Endothelial cell of umbilical vein (primary cell): ENCODE results near the gene ST6GALNAC6.

Source experiments
- CTCF ChIP-seq, 2 donors: IDR thresholded peaks; 1 replicate in 1 of 2; 2 replicates in 1 of 2; pipeline ENCODE4 v1.5.1; 2011; ENCODE audit warnings: low read length in 2 of 2, mild to moderate bottlenecking in 2 of 2, moderate library complexity in 2 of 2, control low read depth in 1 of 2, inconsistent platforms in 1 of 2, low read depth in 1 of 2; ENCODE audit not compliant: insufficient read depth in 1 of 2; ENCODE audit errors: extremely low read depth in 1 of 2
- EZH2 ChIP-seq: IDR thresholded peaks from 2 replicates; pipeline ENCODE4 v1.6.1; 2012; ENCODE audit warnings: borderline replicate concordance, low read depth, mild to moderate bottlenecking, moderate library complexity, low read length, inconsistent platforms; ENCODE audit not compliant: severe bottlenecking
- MAX ChIP-seq: IDR thresholded peaks from 2 replicates; pipeline ENCODE4 v1.6.1; 2011; ENCODE audit not compliant: insufficient read depth, insufficient read length
- POLR2A ChIP-seq: IDR thresholded peaks from 2 replicates; pipeline ENCODE4 v1.6.1; 2012; ENCODE audit warnings: low read depth, mild to moderate bottlenecking, control low read depth, low read length

- TF ChIP-seq POLR2A (no peak), CTCF (IDR thresholded peaks at IDR 0.05; ENCODE audit: extremely low read depth in 1 of 2, insufficient read depth in 1 of 2, low read depth in 1 of 2, low read length in 2 of 2) (no peak), EZH2 (no peak), MAX (no peak)
These were observed 42.1 kb downstream of the ST6GALNAC6 start for GRCh38 chr9:127857278-127857677.
